Upper lobe of left lung (tissue), 6 donors: Measurements from ENCODE around the gene ZBTB48. TPM values are rescaled to one million over a fixed set of nuclear protein-coding genes. Genes with fewer than 3 reads are reported as not detected.
"Not testable (repeated sequence)": the region's sequence is repeated elsewhere in the genome, so short reads cannot be mapped to it uniquely, and the experiment has no call there.

Experiments used
- ATAC-seq, 2 donors: fragments of 200-7000 bp; cut with Tn5 transposase; one replicate each; pipeline ENCODE4 v1.9.1; 2022; ENCODE audit warnings: mild to moderate bottlenecking in 2 of 2, moderate library complexity in 2 of 2; ENCODE audit not compliant: low FRiP score in 2 of 2
- DNase-seq, 2 donors: peaks; one replicate each; pipeline ENCODE4 v3.0.0-alpha.2; 2019 to 2020
- H3K27ac ChIP-seq, 4 donors: fragments of 200-600 bp; sonication (generic); one replicate each; pipeline ENCODE4 v1.5.1; 2016 to 2019
- H3K27me3 ChIP-seq, 4 donors: fragments of 200-600 bp; sonication (generic); one replicate each; pipeline ENCODE4 v1.5.1; 2017 to 2019
- H3K36me3 ChIP-seq, 4 donors: fragments of 200-600 bp; sonication (generic); one replicate each; pipeline ENCODE4 v1.5.1; 2016 to 2019
- H3K4me1 ChIP-seq, 4 donors: fragments of 200-600 bp; sonication (generic); one replicate each; pipeline ENCODE4 v1.5.1; 2018 to 2019
- H3K4me3 ChIP-seq, 4 donors: fragments of 200-600 bp; sonication (generic); one replicate each; pipeline ENCODE4 v1.5.1; 2017 to 2019; ENCODE audit warnings: mild to moderate bottlenecking in 2 of 4, moderate library complexity in 1 of 4
- H3K9me3 ChIP-seq, 4 donors: fragments of 200-600 bp; sonication (generic); one replicate each; pipeline ENCODE4 v1.5.1; 2018 to 2019
- EP300 ChIP-seq, 4 donors: sonication (generic); formaldehyde crosslinking; IDR thresholded peaks; one replicate each; pipeline ENCODE4 v1.5.1; 2017; ENCODE audit warnings: antibody characterized with exemption in 4 of 4, control low read depth in 2 of 4
- POLR2A ChIP-seq, 4 donors: fragments of 450-650 bp; IDR thresholded peaks; one replicate each; pipeline ENCODE4 v1.5.1; 2016 to 2017; ENCODE audit warnings: antibody characterized with exemption in 4 of 4, mild to moderate bottlenecking in 2 of 4
- POLR2AphosphoS5 ChIP-seq, 2 donors: sonication (generic); formaldehyde crosslinking; IDR thresholded peaks; one replicate each; pipeline ENCODE4 v1.5.1; 2017; ENCODE audit warnings: antibody characterized with exemption in 2 of 2
- WGBS, 2 donors: methylation state at CpG; one replicate each; pipeline ENCODE4 v1.1.5; 2017 to 2018; 5-methylcytosine and 5-hydroxymethylcytosine counted together
- total RNA-seq, 6 donors: library from RNA; depleted of rRNA in 4 of 6; stranded (reverse); fragments of >200 nt in 4 of 6; gene quantifications; one replicate each; pipeline versions ENCODE4 v1.1.0 to v1.2.1, GENCODE V29; 2016 to 2021
- TF ChIP-seq, protein P1 (sequence below), 6 experiments: fragments of 450-650 bp in 4 of 6; fragments of 200-600 bp in 2 of 6; sonication (generic) in 2 of 6; IDR thresholded peaks; one replicate each; pipeline ENCODE4 v1.5.1; 2016 to 2019; ENCODE audit warnings: antibody characterized with exemption in 6 of 6
- donor health status: DM: no; HTN: no; CAD: no; lungs with moderate emphysema.
- donor health status: DM: no; HTN: yes; CAD: no; lungs with severe emphysema.

Gene ZBTB48
- total RNA-seq, 6 donors from 2014 or later, result 16.2 to 56.6 (median 36.9) TPM

DNA sequence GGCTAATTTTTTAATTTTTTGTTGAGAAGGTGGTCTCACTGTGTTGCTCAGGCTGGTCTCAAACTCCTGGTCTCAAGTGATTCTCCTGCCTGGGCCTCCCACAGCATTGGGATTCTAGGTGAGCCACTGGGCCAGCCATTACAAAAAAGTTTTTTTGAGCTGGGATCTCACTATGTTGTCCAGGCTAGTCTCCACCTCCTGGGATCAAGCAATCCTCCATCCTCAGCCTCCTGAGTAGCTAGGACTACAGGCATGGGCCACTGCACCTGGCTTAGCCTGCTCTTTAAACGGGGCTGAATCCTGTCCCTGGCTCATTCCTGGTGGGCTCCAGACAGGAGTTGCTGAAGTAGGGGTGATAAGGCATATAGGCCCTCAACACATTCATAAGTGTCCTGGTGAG is 22.2 kb upstream of the ZBTB48 start:
- peaks cover 16 to 24% (median 21%) of the 10 kb centered on the region in 4 donors for H3K4me1 ChIP-seq
- TF ChIP-seq POLR2A (IDR thresholded peaks at IDR 0.05), result no peak
- no peak for TF ChIP-seq POLR2AphosphoS5 (IDR thresholded peaks at IDR 0.05)
- no peak for TF ChIP-seq EP300 (IDR thresholded peaks at IDR 0.05)
- TF ChIP-seq, protein P1, sequence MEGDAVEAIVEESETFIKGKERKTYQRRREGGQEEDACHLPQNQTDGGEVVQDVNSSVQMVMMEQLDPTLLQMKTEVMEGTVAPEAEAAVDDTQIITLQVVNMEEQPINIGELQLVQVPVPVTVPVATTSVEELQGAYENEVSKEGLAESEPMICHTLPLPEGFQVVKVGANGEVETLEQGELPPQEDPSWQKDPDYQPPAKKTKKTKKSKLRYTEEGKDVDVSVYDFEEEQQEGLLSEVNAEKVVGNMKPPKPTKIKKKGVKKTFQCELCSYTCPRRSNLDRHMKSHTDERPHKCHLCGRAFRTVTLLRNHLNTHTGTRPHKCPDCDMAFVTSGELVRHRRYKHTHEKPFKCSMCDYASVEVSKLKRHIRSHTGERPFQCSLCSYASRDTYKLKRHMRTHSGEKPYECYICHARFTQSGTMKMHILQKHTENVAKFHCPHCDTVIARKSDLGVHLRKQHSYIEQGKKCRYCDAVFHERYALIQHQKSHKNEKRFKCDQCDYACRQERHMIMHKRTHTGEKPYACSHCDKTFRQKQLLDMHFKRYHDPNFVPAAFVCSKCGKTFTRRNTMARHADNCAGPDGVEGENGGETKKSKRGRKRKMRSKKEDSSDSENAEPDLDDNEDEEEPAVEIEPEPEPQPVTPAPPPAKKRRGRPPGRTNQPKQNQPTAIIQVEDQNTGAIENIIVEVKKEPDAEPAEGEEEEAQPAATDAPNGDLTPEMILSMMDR (IDR thresholded peaks at IDR 0.05), result no peak
- no peaks in the 10 kb centered on the region for H3K27me3 ChIP-seq
- DNase-seq, result no peak
- no peak overlapping the region for H3K4me3 ChIP-seq
- H3K36me3 ChIP-seq, result no peaks in the 10 kb centered on the region
- no peak for ATAC-seq
- no peak overlapping the region for H3K27ac ChIP-seq
- WGBS, 2 donors, result 17 to 90% methylated on average over 1 of the region's 1 CpG
- no peaks in the 10 kb centered on the region for H3K9me3 ChIP-seq

DNA sequence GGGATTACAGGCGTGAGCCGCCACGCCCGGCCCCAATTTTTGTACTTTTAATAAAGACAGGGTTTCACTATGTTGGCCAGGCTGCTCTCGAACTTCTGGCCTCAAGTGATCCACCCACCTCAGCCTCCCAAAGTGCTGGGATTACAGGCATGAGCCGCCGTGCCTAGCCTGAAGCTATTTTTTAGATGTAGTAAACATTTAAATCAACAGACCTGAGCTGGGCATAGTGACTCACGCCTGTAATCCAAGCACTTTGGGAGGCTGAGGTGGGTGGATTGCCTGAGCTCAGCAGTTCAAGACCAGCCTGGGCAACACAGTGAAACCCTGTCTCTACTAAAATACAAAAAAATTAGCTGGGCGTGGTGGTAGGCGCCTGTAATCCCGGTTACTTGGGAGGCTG is 20.6 kb upstream of the ZBTB48 start:
- DNase-seq, H3K27me3 ChIP-seq, H3K27ac ChIP-seq, H3K4me3 ChIP-seq, H3K36me3 ChIP-seq, H3K4me1 ChIP-seq, ATAC-seq, H3K9me3 ChIP-seq: not testable (repeated sequence)
- 91% methylated on average over 11 of the region's 11 CpGs for WGBS, 2 donors

DNA sequence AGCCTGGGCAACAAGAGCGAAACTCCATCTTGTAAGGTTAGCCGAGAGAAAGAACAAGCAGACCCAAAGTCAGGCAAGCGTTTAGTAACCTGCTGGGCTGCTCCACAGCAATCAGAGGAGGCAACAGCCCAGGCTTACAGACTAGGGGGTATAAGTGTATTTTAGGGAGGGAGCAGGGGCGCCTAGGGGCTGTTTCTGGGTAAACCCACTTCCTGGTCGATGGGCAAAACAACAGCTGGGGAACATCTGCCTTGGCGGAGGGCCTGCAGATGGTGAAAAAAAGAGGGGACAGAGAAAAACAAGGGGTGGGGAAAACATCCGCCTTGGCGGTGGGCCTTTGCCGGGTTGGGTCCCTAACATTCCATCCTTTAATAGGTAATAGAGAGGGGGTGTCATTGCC is 19.5 kb upstream of the ZBTB48 start:
- Histone ChIP-seq H3K36me3 (no peaks in the 10 kb centered on the region), H3K9me3 (no peaks in the 10 kb centered on the region), H3K27ac (no peak overlapping the region), H3K4me3 (no peak overlapping the region), H3K27me3 (no peaks in the 10 kb centered on the region), H3K4me1 (peaks cover 0 to 3% (median under 1%) of the 10 kb centered on the region in 4 donors)
- ATAC-seq (no peak), DNase-seq (no peak)
- 74 to 80% methylated on average over 9 of the region's 9 CpGs for WGBS, 2 donors
- TF ChIP-seq, protein P1 (IDR thresholded peaks at IDR 0.05), result no peak
- no peak for TF ChIP-seq POLR2A (IDR thresholded peaks at IDR 0.05)
- no peak for TF ChIP-seq EP300 (IDR thresholded peaks at IDR 0.05)
- TF ChIP-seq POLR2AphosphoS5 (IDR thresholded peaks at IDR 0.05), result no peak

DNA sequence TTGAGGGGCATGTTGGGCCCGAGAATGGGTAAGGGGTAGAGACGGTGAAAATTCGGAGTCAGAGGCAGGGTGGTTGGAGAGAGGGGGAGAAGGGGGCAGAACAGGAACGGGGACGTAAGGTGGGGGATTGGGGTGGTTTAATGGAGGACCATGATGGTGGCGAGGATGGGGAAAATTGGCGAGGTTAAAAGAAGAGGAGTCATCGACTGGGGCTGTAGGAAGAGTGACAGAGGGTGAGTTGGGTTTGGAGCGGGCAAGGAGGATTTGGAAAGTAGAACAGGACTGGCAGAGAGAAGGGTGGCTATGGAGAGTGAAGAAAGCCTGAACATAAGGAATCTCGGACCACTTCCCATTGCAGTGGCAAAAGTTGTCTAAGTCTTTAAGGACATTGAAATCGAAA is 10.8 kb upstream of the ZBTB48 start:
- Histone ChIP-seq H3K4me3 (no peak overlapping the region), H3K36me3 (no peaks in the 10 kb centered on the region), H3K27ac (no peak overlapping the region), H3K4me1 (no peaks in the 10 kb centered on the region), H3K9me3 (peaks cover 0 to 7% (median 6%) of the 10 kb centered on the region in 4 donors), H3K27me3 (no peaks in the 10 kb centered on the region)
- 89 to 95% methylated on average over 11 of the region's 11 CpGs for WGBS, 2 donors
- ATAC-seq (no peak), DNase-seq (no peak)
- TF ChIP-seq EP300 (IDR thresholded peaks at IDR 0.05) (no peak), POLR2A (IDR thresholded peaks at IDR 0.05) (no peak), POLR2AphosphoS5 (IDR thresholded peaks at IDR 0.05) (no peak)
- TF ChIP-seq, protein P1 (IDR thresholded peaks at IDR 0.05), result no peak

DNA sequence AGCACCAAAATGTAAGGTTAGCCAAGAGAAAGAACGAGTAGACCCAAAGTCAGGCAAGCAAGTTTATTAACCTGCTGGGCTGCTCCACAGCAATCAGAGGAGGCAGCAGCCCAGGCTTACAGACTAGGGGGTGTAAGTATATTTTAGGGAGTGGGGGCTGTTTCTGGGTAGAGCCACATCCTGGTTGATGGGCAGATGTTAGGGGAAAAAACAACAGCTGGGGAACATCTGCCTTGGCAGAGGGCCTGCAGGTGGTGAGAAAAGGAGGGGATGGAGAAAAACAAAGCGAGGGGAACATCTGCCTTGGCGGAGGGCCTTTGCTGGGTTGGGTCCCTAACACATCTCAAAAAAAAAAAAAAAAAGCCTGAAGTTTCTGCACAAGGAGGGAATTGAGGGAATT is 9.7 kb upstream of the ZBTB48 start:
- WGBS, 2 donors, result 64 to 78% methylated on average over 3 of the region's 3 CpGs
- Histone ChIP-seq H3K27ac (no peak overlapping the region), H3K4me1 (no peaks in the 10 kb centered on the region), H3K27me3 (no peaks in the 10 kb centered on the region), H3K4me3 (no peak overlapping the region), H3K36me3 (no peaks in the 10 kb centered on the region), H3K9me3 (peaks cover 0 to 7% (median 6%) of the 10 kb centered on the region in 4 donors)
- ATAC-seq (no peak), DNase-seq (no peak)
- TF ChIP-seq, protein P1 (IDR thresholded peaks at IDR 0.05), result no peak
- TF ChIP-seq POLR2AphosphoS5 (IDR thresholded peaks at IDR 0.05), result no peak
- no peak for TF ChIP-seq POLR2A (IDR thresholded peaks at IDR 0.05)
- TF ChIP-seq EP300 (IDR thresholded peaks at IDR 0.05), result no peak
